GM12878 (cell line): Measurements from ENCODE around the gene C6orf62. TPM values are rescaled to one million over a fixed set of nuclear protein-coding genes. Genes with fewer than 3 reads are reported as not detected.
"Not testable (repeated sequence)": the region's sequence is repeated elsewhere in the genome, so short reads cannot be mapped to it uniquely, and the experiment has no call there.

Experiments used
- ATAC-seq: fragments of 200-7000 bp; cut with Tn5 transposase; 3 replicates; pipeline ENCODE4 v1.9.1; 2020; ENCODE audit warnings: mild to moderate bottlenecking, moderate library complexity
- BruUV-seq: library from RNA; stranded (reverse); fragments of 400-500 nt; replicated peaks from 2 replicates; lab custom pipeline; 2021; lab: Mats Ljungman, UMichigan
- CTCF ChIA-PET: fragments of 300-600 bp; sonication (Branson Sonifier 250); formaldehyde crosslinking; extraction: SDS; loops from one replicate; lab custom pipeline; 2021; ENCODE audit warnings: inconsistent platforms; lab: Yijun Ruan, JAX
- POLR2A ChIA-PET: fragments of 350-600 bp; formaldehyde crosslinking; extraction: SDS; loops from one replicate; lab custom pipeline; 2021; ENCODE audit warnings: inconsistent platforms; lab: Charles Lee
- RAD21 ChIA-PET: fragments of 300-600 bp; sonication (Branson Sonifier 250); formaldehyde crosslinking; loops from one replicate; lab custom pipeline; 2023; ENCODE audit warnings: antibody characterized with exemption; ENCODE audit not compliant: unreplicated experiment; lab: Charles Lee
- SMC1A ChIA-PET: fragments of 300-600 bp; sonication (Branson Sonifier 250); formaldehyde crosslinking; loops from one replicate; lab custom pipeline; 2023; ENCODE audit not compliant: unreplicated experiment, uncharacterized antibody; lab: Charles Lee
- DNase-seq: peaks from one replicate; pipeline ENCODE4 v3.0.0-alpha.2; 2011; ENCODE audit warnings: low read depth, low spot score
- FAIRE-seq: peaks from 3 replicates; lab custom pipeline; 2011; peaks lifted over from hg19 to GRCh38; lab: Jason Lieb, UNC
- H2AFZ ChIP-seq: 2 replicates; pipeline ENCODE4 v1.6.0; 2011; ENCODE audit warnings: low read depth, low read length, control low read depth; ENCODE audit not compliant: control insufficient read depth
- H3K27ac ChIP-seq: 2 replicates; pipeline ENCODE4 v1.5.1; 2011; ENCODE audit warnings: control low read depth; ENCODE audit not compliant: control insufficient read depth, insufficient read depth
- H3K27me3 ChIP-seq, 2 experiments: replicated peaks in 1 of 2; 2 replicates each; pipeline versions ENCODE4 v1.6.0 to v1.6.1; 2011; ENCODE audit warnings: low read length in 1 of 2; ENCODE audit not compliant: control insufficient read depth in 2 of 2, insufficient read depth in 2 of 2
- H3K36me3 ChIP-seq, 2 experiments: 2 replicates each; pipeline ENCODE4 v1.5.1; 2011; ENCODE audit warnings: low read length in 1 of 2; ENCODE audit not compliant: control insufficient read depth in 2 of 2, insufficient read depth in 2 of 2
- H3K4me1 ChIP-seq: 2 replicates; pipeline ENCODE4 v1.6.1; 2011; ENCODE audit warnings: mild to moderate bottlenecking, low read length, moderate library complexity, mixed read lengths; ENCODE audit not compliant: control insufficient read depth, insufficient read depth
- H3K4me2 ChIP-seq: 2 replicates; pipeline ENCODE4 v1.6.0; 2011; ENCODE audit warnings: control low read depth; ENCODE audit not compliant: control insufficient read depth, insufficient read depth
- H3K4me3 ChIP-seq: fragments of 200-600 bp; sonication (generic); 2 replicates; pipeline ENCODE4 v1.5.1; 2016
- H3K79me2 ChIP-seq: 2 replicates; pipeline ENCODE4 v1.6.0; 2011; ENCODE audit warnings: low read length; ENCODE audit not compliant: control insufficient read depth, insufficient read depth
- H3K9ac ChIP-seq: 2 replicates; pipeline ENCODE4 v1.8.0; 2011; ENCODE audit warnings: low read length, control low read depth, mixed read lengths; ENCODE audit not compliant: control insufficient read depth, insufficient read depth
- H3K9me3 ChIP-seq: replicated peaks from 3 replicates; pipeline ENCODE4 v1.5.1; 2011; ENCODE audit warnings: mild to moderate bottlenecking, low read length; ENCODE audit not compliant: control insufficient read depth, insufficient read depth
- H4K20me1 ChIP-seq: 2 replicates; pipeline ENCODE4 v1.6.0; 2011; ENCODE audit not compliant: control insufficient read depth, insufficient read depth
- ATF3 ChIP-seq: IDR thresholded peaks from 2 replicates; pipeline ENCODE4 v1.6.1; 2011; ENCODE audit warnings: low read depth, mild to moderate bottlenecking, low read length, moderate library complexity, borderline replicate concordance; ENCODE audit errors: extremely low read depth
- RAD21 ChIP-seq: IDR thresholded peaks from 2 replicates; pipeline ENCODE4 v1.6.1; 2011; ENCODE audit warnings: mild to moderate bottlenecking, low read depth, low read length, moderate library complexity; ENCODE audit not compliant: insufficient read depth
- SRF ChIP-seq, 2 experiments: IDR thresholded peaks; 2 replicates each; pipeline ENCODE4 v1.6.1; 2011; ENCODE audit warnings: low read depth in 2 of 2, low read length in 2 of 2, mild to moderate bottlenecking in 1 of 2, moderate library complexity in 1 of 2
- ZSCAN29 ChIP-seq: fragments of 450-650 bp; IDR thresholded peaks from 2 replicates; pipeline ENCODE4 v1.6.1; 2017; ENCODE audit warnings: mild to moderate bottlenecking, moderate library complexity
- WGBS: methylation state at CpG from one replicate; pipeline ENCODE4 v1.1.6; 2016; ENCODE audit warnings: low lambda C conversion rate; ENCODE audit not compliant: insufficient replicate concordance, insufficient coverage; ENCODE audit errors: missing lambda C conversion rate; 5-methylcytosine and 5-hydroxymethylcytosine counted together
- in situ Hi-C: fragments of 300-500 bp; cut with MboI; formaldehyde crosslinking; loops from 9 replicates; pipeline ENCODE4 v1.14.3; 2018; ENCODE audit warnings: mixed read lengths
- intact Hi-C: fragments of 100-400 bp; cut with micrococcal nuclease; formaldehyde crosslinking; loops from one replicate; pipeline ENCODE4 v1.14.2; 2022; ENCODE audit not compliant: unreplicated experiment
- polyA plus RNA-seq, 11 experiments: library from polyadenylated mRNA; depleted of rRNA in 4 of 11; unstranded in 6 of 11; stranded (reverse) in 5 of 11; fragments of >200 nt; fragmentation: Nextera tagmentation in 4 of 11; fragmentation: Illumina TruSeq in 1 of 11; extraction: Ambion mirVana in 4 of 11; extraction: Trizol in 1 of 11; gene quantifications; 1 replicate in 1 of 11; 2 replicates in 10 of 11; pipeline versions ENCODE4 v1.2.1 to v1.2.3, GENCODE V29; 2011 to 2016; ENCODE audit warnings: inconsistent platforms in 2 of 11, missing spikeins in 2 of 11, low read depth in 1 of 11
- total RNA-seq, 4 experiments: library from RNA; depleted of rRNA in 3 of 4; stranded (reverse); fragments of >200 nt in 3 of 4; fragmentation: Illumina TruSeq in 1 of 4; extraction: Trizol in 1 of 4; gene quantifications; 2 replicates each; pipeline versions ENCODE4 v1.2.1 to v1.2.3, GENCODE V29; 2013 to 2021

The C6orf62 gene
- total and polyA plus RNA-seq, 10 of the 15 experiments (the other 5 are each of a cell fraction or from before 2014, with no cell fraction given), result 55.6 to 565 (median 126) TPM

- DNase-seq (no peak), FAIRE-seq (no peak), ATAC-seq (no peak)
- no peak overlapping the region for H2AFZ ChIP-seq
- H3K9ac ChIP-seq, result no peak overlapping the region
- H4K20me1 ChIP-seq, result no peaks in the 10 kb centered on the region
- intact Hi-C loops, result no loop called here
- no peak overlapping the region for H3K27ac ChIP-seq
- SMC1A ChIA-PET, result no interaction called here
- CTCF ChIA-PET, result interaction anchor here (1.3 kb wide), 1 partner anchor 81 kb away, joined by 5 read pairs; no protein-coding TSS in a partner anchor
- TF ChIP-seq ATF3 (no peak), ZSCAN29 (no peak), SRF (IDR thresholded peaks at IDR 0.05; ENCODE audit: low read depth in 2 of 2, low read length in 2 of 2) (no peak), RAD21 (no peak)
- RAD21 ChIA-PET, result no interaction called here
- BruUV-seq, result no TSS peak
- no peak overlapping the region for H3K4me3 ChIP-seq
- WGBS, result 98% methylated on average over 10 of the region's 10 CpGs
- H3K27me3 ChIP-seq, result no peaks in the 10 kb centered on the region
- H3K4me1 ChIP-seq, result peaks cover 3% of the 10 kb centered on the region; the same call in 1 of the 2 replicates
- no peak overlapping the region for H3K4me2 ChIP-seq
- in situ Hi-C loops, result no loop called here
- POLR2A ChIA-PET, result interaction anchor here (0.5 kb wide), 1 partner anchor 321 kb away, joined by 4 read pairs; no protein-coding TSS in a partner anchor
- H3K36me3 ChIP-seq, result peaks cover 0 to 19% of the 10 kb centered on the region in 2 experiments; a peak in 2 of 4 replicates
- no peaks in the 10 kb centered on the region for H3K9me3 ChIP-seq
- H3K79me2 ChIP-seq, result peaks cover 31% of the 10 kb centered on the region
Observed at GRCh38 chr6:24662236-24662635, 56.7 kb downstream of the C6orf62 start.

GRCh38 chr6:24661759-24662158 lies 57.2 kb downstream of the C6orf62 start:
- POLR2A ChIA-PET, result interaction anchor here (0.5 kb wide), 1 partner anchor 322 kb away, joined by 4 read pairs; no protein-coding TSS in a partner anchor
- H3K27me3 ChIP-seq, H3K4me1 ChIP-seq, H3K4me2 ChIP-seq, intact Hi-C loops, ATAC-seq, in situ Hi-C loops, H2AFZ ChIP-seq, FAIRE-seq, H3K27ac ChIP-seq, H3K9me3 ChIP-seq, H3K4me3 ChIP-seq, H3K9ac ChIP-seq, H4K20me1 ChIP-seq, CTCF ChIA-PET, SMC1A ChIA-PET, BruUV-seq, RAD21 ChIA-PET, DNase-seq: not testable (repeated sequence)
- WGBS, result 98% methylated on average over 5 of the region's 5 CpGs
- Histone ChIP-seq H3K36me3 (peaks cover 0 to 19% of the 10 kb centered on the region in 2 experiments; a peak in 3 of 4 replicates), H3K79me2 (peaks cover 28% of the 10 kb centered on the region)
